ENCODE measurements around the gene OVOL2. TPM values are rescaled to one million over a fixed set of nuclear protein-coding genes. Genes with fewer than 3 reads are reported as not detected.

The OVOL2 gene
- total and polyA plus RNA-seq, 4 donors = 0.13 to 0.17 TPM; not detected in 2

DNA sequence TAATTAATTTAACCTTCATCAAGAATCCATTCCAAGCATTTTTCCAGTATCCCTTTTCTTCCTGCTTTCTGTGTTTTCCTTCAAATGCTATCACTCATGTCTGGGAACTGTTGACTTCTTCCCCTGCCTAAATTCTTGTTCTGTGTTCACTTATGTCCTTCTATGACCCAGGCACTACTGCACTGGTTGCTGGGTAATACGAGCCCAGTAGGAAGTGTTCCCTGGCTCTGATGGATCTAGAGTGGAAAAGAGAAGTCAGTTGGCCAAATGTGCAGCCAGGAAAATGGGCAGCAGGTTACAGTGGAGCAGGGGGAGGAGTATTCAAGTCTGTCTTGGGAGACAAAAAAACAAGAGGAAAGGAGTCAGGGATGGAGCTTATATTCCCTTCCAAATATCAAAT lies 7.1 kb downstream of the OVOL2 start:
- Histone ChIP-seq H3K4me3 (ENCODE audit: low read depth in 1 of 3, low read length in 3 of 3) (no peak overlapping the region), H3K27me3 (ENCODE audit: control insufficient read depth in 4 of 4, insufficient read depth in 4 of 4, low read length in 3 of 4) (peaks cover 0 to 9% (median under 1%) of the 10 kb centered on the region in 4 donors), H3K9me3 (ENCODE audit: control insufficient read depth in 4 of 4, low read length in 3 of 4) (no peaks in the 10 kb centered on the region), H3K9ac (ENCODE audit: low read depth in 1 of 2, low read length in 2 of 2) (no peak overlapping the region), H3K27ac (ENCODE audit: low read depth in 1 of 2, low read length in 2 of 2) (no peak overlapping the region), H3K4me1 (ENCODE audit: control insufficient read depth in 4 of 4, insufficient read depth in 4 of 4, low read length in 3 of 4) (no peaks in the 10 kb centered on the region), H3K36me3 (ENCODE audit: control insufficient read depth in 4 of 4, insufficient read depth in 3 of 4, low read depth in 1 of 4, low read length in 3 of 4) (no peaks in the 10 kb centered on the region)
- no peak for DNase-seq (ENCODE audit: low spot score)
- TF ChIP-seq, protein P1, sequence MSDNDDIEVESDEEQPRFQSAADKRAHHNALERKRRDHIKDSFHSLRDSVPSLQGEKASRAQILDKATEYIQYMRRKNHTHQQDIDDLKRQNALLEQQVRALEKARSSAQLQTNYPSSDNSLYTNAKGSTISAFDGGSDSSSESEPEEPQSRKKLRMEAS (IDR thresholded peaks at IDR 0.05) = no peak
- TF ChIP-seq, protein P2, sequence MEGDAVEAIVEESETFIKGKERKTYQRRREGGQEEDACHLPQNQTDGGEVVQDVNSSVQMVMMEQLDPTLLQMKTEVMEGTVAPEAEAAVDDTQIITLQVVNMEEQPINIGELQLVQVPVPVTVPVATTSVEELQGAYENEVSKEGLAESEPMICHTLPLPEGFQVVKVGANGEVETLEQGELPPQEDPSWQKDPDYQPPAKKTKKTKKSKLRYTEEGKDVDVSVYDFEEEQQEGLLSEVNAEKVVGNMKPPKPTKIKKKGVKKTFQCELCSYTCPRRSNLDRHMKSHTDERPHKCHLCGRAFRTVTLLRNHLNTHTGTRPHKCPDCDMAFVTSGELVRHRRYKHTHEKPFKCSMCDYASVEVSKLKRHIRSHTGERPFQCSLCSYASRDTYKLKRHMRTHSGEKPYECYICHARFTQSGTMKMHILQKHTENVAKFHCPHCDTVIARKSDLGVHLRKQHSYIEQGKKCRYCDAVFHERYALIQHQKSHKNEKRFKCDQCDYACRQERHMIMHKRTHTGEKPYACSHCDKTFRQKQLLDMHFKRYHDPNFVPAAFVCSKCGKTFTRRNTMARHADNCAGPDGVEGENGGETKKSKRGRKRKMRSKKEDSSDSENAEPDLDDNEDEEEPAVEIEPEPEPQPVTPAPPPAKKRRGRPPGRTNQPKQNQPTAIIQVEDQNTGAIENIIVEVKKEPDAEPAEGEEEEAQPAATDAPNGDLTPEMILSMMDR (IDR thresholded peaks at IDR 0.05; ENCODE audit: low read depth, low read length, missing input control) = no peak
- TF ChIP-seq RAD21 (IDR thresholded peaks at IDR 0.05) = no peak
- no peak for TF ChIP-seq FOXA1 (IDR thresholded peaks at IDR 0.05)
- 62% methylated on average over 1 of the region's 1 CpG for WGBS

DNA sequence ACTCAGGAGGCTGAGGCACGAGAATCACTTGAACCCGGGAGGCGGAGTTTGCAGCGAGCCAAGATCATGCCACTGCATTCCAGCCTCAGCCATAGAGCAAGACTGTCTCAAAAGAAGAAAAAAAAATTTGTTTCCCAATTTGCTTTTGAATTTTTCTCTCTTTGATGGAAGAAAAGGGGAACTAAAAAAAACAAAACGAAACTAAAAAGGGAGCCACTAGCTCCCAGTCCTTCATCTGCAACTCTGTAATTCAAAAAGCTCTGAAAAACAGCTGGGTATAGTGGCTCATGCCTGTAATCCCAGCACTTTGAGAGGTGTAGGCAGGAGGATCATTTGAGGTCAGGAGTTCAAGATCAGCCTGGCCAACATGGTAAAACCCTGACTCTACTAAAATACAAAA lies 9.5 kb downstream of the OVOL2 start:
- 80% methylated on average over 5 of the region's 5 CpGs for WGBS
- Histone ChIP-seq H3K27ac (ENCODE audit: low read depth in 1 of 2, low read length in 2 of 2) (no peak overlapping the region), H3K4me3 (ENCODE audit: low read depth in 1 of 3, low read length in 3 of 3) (no peak overlapping the region), H3K4me1 (ENCODE audit: control insufficient read depth in 4 of 4, insufficient read depth in 4 of 4, low read length in 3 of 4) (no peaks in the 10 kb centered on the region), H3K36me3 (ENCODE audit: control insufficient read depth in 4 of 4, insufficient read depth in 3 of 4, low read depth in 1 of 4, low read length in 3 of 4) (no peaks in the 10 kb centered on the region), H3K9ac (ENCODE audit: low read depth in 1 of 2, low read length in 2 of 2) (no peak overlapping the region), H3K9me3 (ENCODE audit: control insufficient read depth in 4 of 4, low read length in 3 of 4) (peaks cover 2 to 6% (median 3%) of the 10 kb centered on the region in 4 donors), H3K27me3 (ENCODE audit: control insufficient read depth in 4 of 4, insufficient read depth in 4 of 4, low read length in 3 of 4) (peaks cover 0 to 6% (median 1%) of the 10 kb centered on the region in 4 donors)
- no peak for DNase-seq (ENCODE audit: low spot score)
- TF ChIP-seq ZBTB33 (IDR thresholded peaks at IDR 0.05) = no peak

- Histone ChIP-seq H3K27ac (ENCODE audit: low read depth in 1 of 2, low read length in 2 of 2) (no peak overlapping the region), H3K4me1 (ENCODE audit: control insufficient read depth in 4 of 4, insufficient read depth in 4 of 4, low read length in 3 of 4) (no peaks in the 10 kb centered on the region), H3K9ac (ENCODE audit: low read depth in 1 of 2, low read length in 2 of 2) (no peak overlapping the region), H3K4me3 (ENCODE audit: low read depth in 1 of 3, low read length in 3 of 3) (no peak overlapping the region), H3K36me3 (ENCODE audit: control insufficient read depth in 4 of 4, insufficient read depth in 3 of 4, low read depth in 1 of 4, low read length in 3 of 4) (no peaks in the 10 kb centered on the region), H3K27me3 (ENCODE audit: control insufficient read depth in 4 of 4, insufficient read depth in 4 of 4, low read length in 3 of 4) (peaks cover 0 to 6% (median 2%) of the 10 kb centered on the region in 4 donors), H3K9me3 (ENCODE audit: control insufficient read depth in 4 of 4, low read length in 3 of 4) (peaks cover 3 to 11% (median 8%) of the 10 kb centered on the region in 4 donors)
- WGBS = 78% methylated on average over 4 of the region's 4 CpGs
- DNase-seq (ENCODE audit: low spot score) = no peak
- TF ChIP-seq HNF4A (conservative IDR thresholded peaks at IDR 0.05) (no peak), EGR1 (IDR thresholded peaks at IDR 0.05; ENCODE audit: low read depth in 2 of 2) (no peak), YY1 (IDR thresholded peaks at IDR 0.05) (no peak), TAF1 (conservative IDR thresholded peaks at IDR 0.05) (no peak), RAD21 (IDR thresholded peaks at IDR 0.05) (no peak), GABPA (IDR thresholded peaks at IDR 0.05 in 1 of 2, conservative IDR thresholded peaks at IDR 0.05 in 1 of 2) (no peak), ZBTB33 (IDR thresholded peaks at IDR 0.05) (no peak), FOXA1 (IDR thresholded peaks at IDR 0.05) (no peak), HNF4G (IDR thresholded peaks at IDR 0.05) (no peak), FOXA2 (IDR thresholded peaks at IDR 0.05) (no peak)
- TF ChIP-seq, protein P3, sequence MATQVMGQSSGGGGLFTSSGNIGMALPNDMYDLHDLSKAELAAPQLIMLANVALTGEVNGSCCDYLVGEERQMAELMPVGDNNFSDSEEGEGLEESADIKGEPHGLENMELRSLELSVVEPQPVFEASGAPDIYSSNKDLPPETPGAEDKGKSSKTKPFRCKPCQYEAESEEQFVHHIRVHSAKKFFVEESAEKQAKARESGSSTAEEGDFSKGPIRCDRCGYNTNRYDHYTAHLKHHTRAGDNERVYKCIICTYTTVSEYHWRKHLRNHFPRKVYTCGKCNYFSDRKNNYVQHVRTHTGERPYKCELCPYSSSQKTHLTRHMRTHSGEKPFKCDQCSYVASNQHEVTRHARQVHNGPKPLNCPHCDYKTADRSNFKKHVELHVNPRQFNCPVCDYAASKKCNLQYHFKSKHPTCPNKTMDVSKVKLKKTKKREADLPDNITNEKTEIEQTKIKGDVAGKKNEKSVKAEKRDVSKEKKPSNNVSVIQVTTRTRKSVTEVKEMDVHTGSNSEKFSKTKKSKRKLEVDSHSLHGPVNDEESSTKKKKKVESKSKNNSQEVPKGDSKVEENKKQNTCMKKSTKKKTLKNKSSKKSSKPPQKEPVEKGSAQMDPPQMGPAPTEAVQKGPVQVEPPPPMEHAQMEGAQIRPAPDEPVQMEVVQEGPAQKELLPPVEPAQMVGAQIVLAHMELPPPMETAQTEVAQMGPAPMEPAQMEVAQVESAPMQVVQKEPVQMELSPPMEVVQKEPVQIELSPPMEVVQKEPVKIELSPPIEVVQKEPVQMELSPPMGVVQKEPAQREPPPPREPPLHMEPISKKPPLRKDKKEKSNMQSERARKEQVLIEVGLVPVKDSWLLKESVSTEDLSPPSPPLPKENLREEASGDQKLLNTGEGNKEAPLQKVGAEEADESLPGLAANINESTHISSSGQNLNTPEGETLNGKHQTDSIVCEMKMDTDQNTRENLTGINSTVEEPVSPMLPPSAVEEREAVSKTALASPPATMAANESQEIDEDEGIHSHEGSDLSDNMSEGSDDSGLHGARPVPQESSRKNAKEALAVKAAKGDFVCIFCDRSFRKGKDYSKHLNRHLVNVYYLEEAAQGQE (IDR thresholded peaks at IDR 0.05) = no peak
- TF ChIP-seq, protein P2 (IDR thresholded peaks at IDR 0.05; ENCODE audit: low read depth, low read length, missing input control) = no peak
- TF ChIP-seq, protein P1 (IDR thresholded peaks at IDR 0.05) = no peak
- TF ChIP-seq, protein P4, sequence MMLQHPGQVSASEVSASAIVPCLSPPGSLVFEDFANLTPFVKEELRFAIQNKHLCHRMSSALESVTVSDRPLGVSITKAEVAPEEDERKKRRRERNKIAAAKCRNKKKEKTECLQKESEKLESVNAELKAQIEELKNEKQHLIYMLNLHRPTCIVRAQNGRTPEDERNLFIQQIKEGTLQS (IDR thresholded peaks at IDR 0.05) = no peak
Measured at GRCh38 chr20:18046535-18046934, 11.2 kb downstream of the OVOL2 start.
